ENCODE data around the gene PRPF8.
A peak's percentile ranks its signal among the peaks of the same experiment; 100 is the strongest.

DNA sequence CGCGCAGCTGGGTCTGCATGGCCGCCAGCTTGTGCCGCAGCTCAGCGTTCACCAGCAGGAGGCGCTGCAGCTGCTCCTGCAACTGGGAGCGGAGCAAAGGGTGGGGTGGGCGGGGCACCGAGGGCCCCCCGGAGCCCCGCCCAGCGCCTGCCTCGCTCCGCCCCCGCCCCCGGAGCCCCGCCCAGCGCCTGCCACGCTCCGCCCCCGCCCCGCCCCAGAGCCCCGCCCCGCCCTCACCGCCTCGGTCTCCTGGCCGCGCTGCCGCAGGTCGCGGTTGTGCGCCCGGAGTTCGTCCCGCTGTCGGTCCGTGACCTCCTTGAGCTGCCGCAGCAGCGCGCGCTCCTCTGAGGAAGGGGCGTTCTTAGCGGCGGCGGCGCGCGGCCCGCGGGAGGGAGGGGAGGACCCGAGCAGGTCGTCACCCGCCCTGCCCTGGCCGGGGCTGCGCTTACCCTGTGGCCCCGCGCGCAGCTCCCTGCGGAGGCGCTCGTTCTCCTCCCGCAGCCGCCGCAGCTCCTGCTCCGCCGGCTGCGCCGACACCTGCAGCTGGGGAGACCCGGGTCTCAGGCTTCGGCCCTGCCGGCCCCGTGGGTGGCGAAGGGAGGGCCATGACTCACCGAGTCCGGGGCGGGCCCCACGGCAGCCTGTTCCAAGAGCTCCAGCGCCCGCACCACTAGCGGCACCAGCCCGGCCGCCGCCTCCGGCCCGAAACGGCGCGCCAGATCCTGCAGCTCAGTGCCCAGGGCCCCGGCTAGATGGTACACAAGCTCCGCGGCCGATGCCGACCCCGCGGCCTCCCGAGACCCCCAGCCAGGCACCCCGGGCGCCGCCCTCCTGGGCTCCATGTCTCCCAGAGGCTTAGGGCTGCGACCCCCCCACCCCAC, 35.5 kb downstream of the PRPF8 start:
- TF ChIP-seq EZH2 (IDR thresholded peaks at IDR 0.05; ENCODE audit: borderline replicate concordance, insufficient read depth, low read depth, low read length, poor library complexity, severe bottlenecking): no peak
- TF ChIP-seq, protein P1, sequence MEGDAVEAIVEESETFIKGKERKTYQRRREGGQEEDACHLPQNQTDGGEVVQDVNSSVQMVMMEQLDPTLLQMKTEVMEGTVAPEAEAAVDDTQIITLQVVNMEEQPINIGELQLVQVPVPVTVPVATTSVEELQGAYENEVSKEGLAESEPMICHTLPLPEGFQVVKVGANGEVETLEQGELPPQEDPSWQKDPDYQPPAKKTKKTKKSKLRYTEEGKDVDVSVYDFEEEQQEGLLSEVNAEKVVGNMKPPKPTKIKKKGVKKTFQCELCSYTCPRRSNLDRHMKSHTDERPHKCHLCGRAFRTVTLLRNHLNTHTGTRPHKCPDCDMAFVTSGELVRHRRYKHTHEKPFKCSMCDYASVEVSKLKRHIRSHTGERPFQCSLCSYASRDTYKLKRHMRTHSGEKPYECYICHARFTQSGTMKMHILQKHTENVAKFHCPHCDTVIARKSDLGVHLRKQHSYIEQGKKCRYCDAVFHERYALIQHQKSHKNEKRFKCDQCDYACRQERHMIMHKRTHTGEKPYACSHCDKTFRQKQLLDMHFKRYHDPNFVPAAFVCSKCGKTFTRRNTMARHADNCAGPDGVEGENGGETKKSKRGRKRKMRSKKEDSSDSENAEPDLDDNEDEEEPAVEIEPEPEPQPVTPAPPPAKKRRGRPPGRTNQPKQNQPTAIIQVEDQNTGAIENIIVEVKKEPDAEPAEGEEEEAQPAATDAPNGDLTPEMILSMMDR (IDR thresholded peaks at IDR 0.05): peak; percentile 79

All from B cell (primary cell).